NCI-H1105 treated with DMSO at 0.1 percent for 48 hours (cell line): ENCODE data around the gene MRPL10.

Source experiments
- DNase-seq: peaks from one replicate; lab custom pipeline; 2025; lab: John Stamatoyannopoulos, UW

The MRPL10 gene

DNA sequence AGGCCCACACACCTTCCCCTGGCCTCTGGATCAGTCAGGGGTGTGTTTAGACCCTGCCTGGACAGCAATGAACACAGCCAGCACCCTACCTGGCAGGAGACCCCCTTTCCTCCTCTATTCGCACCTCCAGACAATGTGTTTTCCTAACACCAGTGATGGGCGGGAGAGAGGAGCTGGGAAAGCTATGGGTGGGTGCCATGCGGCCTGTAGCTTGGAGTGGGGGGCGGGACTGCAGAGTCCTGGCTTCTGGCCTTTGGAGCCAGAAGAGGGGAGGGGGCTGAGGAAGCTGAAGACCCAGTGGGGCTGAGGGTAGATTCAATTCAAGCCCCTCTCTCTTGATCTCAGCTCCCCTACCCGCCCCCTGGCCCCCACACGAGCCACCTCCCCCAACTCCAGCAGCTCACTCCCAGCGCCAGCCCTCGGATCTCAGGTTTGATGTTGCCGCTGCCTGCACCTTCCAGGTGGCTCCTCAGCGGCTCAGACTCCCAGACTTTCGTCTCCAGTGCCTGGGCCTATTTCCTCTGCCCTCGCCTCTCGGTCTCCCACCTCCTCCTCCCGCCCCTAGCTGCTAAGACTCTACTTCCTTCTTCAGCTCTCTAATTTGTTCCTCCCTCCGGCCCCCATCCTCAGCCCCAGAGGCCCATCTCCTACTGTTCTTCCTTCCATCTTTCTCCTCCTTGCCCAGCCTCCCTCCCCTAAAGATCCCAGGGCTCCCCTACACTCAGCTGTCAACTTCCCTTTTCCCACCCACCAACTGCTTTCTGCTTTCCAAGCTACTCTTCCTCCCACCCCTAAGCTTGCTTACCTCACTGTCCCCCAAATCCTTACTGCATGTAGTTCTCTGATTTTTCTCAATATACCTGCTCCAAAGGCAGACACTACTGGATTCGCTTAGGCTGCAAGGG is 26.5 kb upstream of the MRPL10 start:
- DNase-seq: no peak

DNA sequence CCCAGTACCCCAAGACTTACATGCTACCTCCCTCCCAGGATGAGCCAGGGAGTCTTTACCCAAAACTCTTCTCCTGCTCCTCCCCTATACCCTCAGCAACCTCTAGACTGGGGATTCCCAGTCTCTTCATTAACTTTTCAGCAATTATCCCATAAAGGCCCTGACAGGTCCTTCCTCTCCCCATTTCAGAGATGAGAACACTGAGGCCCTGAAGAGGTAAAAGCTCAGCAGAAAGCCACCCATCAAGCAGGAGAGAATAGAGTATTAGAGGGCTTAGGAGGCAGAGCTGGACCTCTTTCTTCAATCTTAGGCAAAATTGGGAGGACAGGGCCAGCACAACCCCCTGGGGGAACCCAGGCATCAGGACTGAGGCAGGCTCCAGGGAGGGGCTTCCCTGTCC is 25.5 kb upstream of the MRPL10 start:
- DNase-seq: no peak

DNA sequence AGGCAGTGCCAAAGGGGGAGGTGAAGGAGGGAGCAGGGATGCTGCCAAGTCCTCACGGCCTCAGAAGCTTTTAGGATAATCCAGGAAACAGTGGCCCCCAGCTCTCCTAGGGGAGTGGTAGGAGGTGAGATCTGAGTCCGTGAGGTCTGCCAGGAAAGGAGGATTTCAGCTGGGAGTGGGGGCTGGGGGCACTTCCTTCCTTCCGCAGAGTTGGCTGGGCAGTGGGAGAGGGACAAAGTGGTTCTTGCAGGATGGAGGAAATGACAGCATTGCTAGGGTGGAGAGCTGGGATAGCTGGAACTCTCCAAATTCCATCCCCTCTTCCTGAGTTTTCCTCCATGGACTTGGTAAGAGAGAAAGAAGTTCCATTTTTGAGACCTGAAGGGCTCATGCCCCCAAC is 24.4 kb upstream of the MRPL10 start:
- DNase-seq: no peak

DNA sequence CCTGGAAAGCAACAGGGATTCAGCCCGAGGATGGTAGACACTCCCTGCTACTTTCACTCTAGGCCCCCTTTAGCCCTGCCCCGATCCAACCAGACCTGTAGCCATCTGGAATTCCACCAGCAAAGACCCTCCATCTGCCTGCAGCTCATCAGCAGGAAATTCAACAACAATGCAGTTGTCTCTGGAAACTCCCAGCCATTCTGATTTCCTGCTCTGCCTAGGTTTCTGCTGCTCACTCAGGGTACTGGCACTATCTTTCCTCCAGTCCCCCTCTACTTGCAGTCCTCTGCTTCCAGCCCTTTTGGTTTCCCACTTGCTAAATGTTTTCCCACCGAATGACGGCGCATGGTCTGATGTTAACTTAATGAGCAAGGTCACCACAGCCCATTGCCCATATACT is 22.3 kb upstream of the MRPL10 start:
- DNase-seq: no peak

DNA sequence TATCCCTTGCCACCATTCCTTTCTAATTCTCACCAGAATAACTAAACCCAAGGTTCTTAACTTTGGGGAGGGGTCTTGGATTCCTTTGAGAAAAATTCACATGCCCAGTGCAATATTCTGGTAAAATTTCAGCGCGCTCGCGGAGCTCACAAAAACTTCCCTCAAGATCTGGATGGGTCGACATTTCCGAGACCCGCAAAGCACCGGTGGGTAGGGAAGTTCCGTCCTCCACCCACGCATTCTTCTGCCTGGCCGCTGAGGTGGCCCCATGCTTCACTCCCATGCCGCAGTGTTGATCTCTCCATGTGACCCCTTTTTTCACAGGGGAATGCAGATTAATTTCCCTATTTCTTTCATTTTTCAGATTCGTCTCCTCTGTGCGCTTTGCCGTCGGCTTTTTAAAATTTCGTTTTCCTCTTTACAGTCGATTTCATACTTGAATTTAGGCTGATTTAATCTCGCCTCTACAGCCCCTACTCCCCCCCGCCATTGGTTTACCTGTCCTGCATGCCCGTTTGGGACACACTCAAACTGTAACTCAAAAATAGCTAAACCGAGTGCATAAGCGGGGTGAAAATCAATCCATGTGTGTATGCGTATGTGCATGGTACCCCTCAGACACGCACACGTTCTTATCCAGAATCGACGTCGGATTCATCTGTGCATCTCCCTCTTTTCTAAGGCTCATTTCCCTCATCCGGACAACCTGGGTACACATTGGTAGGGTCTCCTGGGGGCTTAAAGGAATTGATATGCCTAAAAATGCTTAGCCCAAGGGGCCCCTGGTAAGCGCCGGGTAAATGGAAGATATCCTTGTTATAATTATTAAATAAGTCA is 21.0 kb upstream of the MRPL10 start:
- DNase-seq: no peak

DNA sequence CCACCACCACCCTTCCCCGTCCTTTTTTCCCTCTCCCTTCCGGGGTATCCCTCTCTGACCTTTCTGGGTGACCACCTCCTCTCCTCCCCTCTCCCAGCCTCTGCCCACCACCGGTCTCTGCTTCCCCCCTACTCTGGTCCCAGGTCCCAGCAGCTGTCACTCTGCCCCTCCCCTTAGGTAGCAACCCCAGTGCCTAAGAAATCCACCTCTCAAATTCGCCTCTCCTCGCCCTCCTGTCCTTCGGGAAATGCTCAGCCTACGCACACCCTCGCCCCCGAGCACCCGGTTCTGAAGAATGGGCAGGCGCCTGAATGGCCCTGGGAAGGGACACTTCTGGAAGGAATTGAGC is 20.4 kb upstream of the MRPL10 start:
- DNase-seq: no peak

DNA sequence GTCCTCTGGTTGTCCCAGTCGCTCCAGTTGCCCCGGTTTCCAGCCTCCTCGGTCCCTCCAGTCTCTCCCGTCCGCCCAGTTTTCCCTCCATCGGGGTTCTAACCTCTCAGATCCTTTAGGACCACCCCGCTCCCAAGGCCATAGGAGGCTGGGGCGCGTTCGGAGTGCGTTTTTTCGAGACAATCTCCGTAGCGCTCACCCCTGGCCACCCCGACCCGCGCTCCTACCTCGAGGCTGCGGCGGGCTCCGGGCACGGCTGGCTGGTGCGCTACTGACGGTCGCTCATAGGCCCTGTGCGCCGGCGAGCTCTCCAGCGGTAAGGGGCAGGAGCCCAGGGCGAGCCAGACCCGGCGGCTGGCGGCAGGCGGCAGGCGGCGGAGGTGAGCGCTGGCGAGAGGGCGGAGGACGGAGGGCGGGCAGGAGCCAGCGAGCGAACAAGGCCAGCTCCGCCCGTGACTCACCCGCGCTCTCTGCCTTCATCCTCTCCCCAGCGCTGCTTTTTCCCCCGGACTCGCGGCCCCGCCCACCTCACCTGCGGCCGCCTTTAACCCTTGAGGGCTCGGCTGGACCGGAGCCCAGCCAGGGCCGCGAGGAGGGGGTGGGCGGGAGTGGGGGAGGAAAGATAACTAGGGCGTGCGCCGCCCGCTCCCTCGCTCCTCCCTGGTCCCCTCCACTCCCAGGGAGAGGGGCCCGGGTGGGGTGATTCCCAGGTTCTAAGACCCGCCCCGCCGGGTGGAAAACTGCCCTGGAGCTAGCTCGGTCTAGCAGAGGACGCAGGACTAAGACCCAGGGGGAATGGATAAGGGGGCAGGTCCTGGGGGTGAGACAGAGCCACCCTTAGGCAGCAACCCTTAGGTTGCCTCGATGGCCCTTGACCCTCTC is 19.6 kb upstream of the MRPL10 start, which contains the start of gene SP6:
TSS of gene SP6 (minus strand) at position 472 of the 882 bp plus-strand sequence. CDS start 2,734 bp downstream, outside the sequence.
- DNase-seq: peak; percentile 81

DNA sequence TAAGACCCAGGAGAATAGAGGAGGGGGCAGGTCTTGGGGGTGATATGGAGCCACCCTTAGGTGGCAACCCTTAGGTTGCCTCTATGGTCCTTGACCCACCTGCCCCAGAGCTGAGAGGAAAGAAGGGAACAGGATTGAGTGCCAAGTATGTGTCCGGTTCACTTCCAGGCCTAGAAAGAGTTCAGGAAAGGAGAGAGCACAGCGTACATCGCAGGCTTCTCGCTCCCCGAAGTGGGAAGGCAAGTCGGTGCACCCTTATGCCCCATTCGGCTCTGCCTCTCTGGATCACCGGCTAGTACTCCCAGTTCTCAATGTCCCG is 19.0 kb upstream of the MRPL10 start:
- peak; percentile 9 for DNase-seq

DNA sequence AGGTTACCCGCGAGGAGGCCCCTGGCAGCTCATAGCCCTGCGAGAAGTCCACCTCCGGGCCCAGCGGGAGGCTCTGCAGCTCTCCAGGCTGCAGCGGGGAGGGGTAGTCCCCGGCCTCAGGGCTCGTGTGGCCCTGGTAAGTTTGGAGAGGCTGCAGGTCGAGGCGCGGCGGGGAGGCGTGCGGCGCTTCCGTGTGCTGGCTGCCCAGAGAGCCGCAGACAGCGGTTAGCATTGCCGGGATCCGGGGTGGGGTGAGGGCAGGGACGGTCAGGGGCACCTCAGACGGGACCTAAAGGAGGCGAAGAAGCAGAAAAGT is 16.8 kb upstream of the MRPL10 start:
- no peak for DNase-seq

DNA sequence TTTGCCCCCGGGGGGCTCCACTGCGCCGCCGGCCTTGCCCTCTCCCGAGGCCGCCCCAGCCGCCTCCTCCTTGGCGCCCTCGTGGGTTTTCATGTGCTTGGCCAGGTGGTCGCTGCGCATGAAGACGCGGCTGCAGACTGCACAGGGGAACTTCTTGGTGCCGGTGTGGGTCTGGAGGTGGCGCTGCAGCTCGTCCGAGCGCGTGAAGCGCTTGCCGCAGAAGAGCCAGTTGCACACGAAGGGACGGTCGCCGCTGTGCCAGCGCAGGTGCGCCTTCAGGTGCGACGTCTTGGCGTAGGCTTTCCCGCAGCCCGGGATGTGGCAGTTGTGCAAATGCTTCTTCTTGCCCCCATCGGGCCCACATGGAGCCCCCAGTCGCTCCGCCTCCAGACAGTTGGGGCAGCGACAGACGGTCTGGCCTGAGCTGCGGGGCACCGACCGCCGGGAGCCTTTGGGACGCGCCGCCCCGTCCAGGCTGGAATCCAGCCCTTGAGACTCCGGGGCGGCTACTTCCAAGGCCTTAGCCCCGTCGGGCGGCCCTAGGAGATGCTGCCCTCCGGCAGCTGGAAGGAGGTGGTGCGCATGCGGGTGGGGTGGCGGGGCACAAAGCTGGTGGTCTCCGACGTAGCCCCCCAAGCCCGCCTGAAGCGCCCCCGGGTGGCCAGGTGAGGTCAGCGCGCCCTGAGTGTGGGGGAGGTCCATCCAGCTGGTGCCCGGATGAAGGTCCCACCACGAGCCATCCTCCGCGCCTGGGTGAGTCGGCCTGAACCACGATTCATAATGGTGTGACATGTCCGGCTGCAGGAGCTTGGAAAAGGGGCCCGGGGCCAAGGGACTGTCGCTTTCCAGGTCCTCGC is 16.2 kb upstream of the MRPL10 start:
- DNase-seq: no peak

DNA sequence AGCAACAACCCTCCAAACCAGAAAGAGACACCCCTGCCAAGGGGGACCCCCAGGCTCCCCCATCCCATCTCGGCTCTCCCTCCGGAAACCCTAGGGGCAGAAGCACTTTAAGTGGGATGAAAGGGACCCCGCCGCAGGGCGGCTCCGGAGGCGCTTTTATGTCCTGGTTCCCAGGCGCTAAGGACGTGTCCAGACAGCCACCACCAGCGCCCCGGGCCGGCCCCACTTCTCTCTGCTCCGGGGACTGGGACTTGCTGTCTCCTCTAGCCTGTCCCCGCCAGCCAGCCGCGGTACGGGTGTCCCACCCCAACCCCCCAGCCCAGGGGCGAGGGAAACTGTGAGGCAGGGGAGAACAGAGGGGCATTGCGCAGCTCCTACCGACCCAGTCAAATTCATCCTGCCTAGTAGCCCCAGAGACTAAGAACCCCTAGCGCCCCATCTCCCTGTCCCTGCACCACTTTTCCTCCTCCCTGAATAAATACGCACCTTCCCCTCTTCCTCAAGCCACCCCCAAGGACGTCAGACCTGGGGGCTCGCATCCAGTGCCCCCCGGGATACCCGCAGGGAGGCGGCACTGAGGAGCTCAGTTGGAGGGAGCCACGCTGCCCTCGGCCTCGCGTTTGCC is 15.5 kb upstream of the MRPL10 start:
- DNase-seq: no peak

DNA sequence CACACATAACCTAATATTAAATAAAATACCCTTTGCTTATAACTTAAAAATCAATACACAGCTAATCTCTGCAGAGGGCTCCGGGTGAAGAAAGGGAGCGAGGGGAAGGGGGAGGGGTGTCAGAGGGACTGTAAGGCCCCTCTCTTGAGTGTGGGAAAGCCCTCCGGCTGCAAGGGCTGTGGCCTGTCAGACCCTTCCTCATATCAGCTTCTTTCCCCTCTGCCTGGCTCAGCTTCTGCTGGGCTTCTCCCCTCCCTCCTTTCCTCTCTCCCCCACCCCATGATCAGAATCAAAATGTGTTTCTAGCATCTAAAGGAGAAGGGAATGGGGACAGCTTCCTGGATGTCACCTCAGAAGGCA is 14.4 kb upstream of the MRPL10 start:
- DNase-seq: no peak

DNA sequence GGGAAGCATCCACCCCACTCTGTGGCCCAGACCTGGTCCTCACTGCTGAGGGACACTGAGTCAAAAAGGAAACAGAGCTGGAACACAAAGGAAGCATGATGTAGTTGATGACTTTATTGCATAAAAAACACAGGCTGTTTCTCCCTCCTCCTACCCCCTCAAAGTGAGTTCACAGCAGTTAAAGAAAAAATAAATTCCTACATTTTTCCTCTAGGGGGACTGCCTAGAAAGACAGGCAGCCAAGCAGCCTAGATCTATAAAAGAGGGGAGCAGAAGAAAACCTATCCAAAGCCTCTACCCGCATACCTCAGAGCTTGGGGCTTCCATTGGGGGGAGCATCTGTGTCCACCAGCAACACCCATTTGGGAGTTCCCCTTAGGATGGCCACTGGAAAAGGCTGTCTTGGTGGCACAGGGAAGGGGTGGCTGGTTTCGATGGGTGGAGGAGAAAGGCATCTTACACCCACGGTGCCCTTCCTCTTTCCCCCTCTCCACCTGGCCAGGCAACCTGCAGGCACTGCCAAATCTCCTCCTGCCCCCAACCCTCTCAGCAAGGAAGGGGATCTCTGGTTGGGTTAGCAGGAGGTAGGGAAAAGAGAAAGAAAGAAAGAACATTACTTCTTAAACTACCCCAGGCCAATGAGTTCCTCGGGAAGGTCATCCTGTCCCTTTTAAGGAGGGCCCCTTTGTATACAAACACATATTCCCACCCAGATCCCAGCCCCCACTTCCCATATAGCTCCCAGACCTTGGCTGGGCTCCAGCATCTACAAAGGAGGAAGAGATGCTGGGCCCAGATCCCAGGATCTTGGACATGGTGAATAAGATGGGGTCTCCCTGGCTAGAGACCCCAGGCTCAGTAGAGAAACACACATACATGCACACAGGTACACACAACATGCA is 13.7 kb upstream of the MRPL10 start:
- DNase-seq: no peak

DNA sequence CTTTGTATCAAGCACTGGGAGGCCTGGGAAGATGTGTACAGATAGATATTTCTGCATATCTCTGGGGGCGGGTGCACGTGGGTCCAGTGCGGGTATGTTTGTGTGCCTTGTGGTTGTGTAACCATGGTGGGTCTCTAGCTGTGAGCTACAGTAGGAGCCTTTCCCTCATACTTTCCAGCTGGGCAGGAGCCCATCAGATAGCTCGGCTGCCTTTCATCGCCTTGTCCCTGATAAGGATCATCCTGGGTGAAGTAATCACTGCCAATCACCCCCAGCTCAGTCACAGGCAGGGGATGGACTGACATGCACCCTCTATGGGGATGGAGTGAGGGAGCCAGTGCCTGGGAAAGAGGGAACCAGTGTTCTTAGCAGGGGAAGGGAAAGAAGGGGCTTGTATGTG is 12.9 kb upstream of the MRPL10 start:
- no peak for DNase-seq

DNA sequence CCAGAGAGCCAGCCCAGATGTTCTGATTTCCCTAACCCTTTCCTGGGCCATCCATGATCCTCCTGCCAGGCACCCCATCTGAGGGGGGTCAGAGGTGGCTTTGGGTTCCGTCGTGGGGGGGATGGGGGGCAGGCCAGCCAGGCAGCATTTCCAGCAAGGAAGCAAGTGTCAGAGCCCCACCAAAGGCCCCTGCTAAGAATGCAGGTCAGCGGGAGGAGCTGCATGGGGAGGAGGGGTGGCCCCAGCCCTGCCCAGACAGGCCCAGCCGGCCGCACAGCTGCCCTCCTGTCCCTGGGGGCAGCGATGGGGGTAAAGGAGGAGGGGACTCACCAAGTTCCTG is 12.0 kb upstream of the MRPL10 start:
- no peak for DNase-seq

DNA sequence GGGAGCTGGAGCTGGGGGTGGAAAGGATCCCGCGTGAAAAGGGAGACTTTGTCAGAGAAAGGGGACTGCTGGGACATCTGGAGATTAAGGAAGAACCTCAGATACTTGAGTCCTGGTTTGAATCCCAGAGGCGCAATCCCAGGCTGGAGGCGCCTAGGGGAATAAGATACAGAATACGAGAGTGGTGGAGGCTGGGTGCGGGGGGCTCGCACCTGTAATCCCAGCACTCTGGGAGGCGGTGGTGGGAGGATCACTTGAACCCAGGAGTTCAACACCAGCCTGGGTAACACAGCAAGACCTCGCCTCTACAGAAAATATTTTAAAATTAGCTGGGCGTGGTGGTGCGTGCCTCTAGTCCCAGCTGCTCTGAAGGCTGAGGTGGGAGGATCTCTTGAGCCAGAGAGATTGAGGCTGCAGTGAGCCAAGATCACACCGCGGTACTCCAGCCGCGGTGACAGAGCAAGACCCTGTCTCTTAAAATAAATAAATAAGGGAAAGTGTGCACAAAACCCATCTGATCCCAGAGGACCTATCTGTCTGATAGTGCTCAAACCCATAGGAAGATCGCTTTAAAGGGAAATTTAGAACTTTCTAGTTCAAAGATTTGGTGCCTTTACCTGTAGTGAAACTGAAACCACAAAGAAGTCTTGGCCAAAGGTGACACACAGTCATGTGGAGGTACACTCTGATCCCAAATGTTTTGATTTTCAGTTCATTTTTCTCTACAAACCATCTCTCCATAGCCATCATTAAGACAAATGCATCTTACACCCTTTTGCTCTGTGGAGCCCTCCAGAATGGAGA is 10.3 kb upstream of the MRPL10 start:
- DNase-seq: no peak

DNA sequence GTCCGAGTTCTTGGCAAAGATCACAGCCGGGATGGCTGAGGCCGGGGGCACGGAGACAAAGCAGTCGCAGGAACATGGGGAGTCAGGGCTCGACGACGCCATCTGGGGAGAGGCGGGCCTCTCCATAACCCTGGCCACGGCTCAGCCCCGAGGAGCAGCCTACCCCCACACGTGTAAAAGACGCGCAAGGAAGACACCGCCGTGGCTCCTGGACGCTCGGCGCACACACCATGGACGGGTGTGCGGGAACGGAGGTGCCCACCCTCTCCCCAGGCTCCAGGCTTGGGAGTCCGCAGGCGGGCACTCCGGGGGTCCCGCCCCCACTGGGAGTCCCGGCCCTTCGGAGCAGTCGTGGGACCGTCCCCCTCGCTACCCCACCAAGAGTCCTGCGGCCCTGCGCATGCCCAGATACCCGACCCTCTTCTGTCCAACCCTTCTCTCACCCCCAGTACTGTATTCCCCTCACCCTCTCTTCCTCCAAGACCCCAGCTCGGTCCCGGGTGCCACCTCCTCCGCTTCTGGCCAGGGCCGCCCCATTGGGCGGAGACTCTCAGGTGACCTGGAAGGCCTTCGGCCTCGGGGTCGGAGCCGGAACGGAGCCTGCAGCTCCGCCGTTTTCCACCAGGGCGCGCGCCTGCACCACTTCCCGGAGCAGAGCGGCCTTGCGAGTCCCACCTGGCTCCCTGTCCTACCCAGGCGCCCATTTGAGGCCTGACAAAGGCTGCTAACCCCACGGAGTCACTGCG is 9.6 kb upstream of the MRPL10 start, which contains the start of gene SCRN2:
TSS of gene SCRN2 (minus strand) at position 532 of the 746 bp plus-strand sequence. CDS start at position 102, 430 bp downstream.
- peak; percentile 84 for DNase-seq

DNA sequence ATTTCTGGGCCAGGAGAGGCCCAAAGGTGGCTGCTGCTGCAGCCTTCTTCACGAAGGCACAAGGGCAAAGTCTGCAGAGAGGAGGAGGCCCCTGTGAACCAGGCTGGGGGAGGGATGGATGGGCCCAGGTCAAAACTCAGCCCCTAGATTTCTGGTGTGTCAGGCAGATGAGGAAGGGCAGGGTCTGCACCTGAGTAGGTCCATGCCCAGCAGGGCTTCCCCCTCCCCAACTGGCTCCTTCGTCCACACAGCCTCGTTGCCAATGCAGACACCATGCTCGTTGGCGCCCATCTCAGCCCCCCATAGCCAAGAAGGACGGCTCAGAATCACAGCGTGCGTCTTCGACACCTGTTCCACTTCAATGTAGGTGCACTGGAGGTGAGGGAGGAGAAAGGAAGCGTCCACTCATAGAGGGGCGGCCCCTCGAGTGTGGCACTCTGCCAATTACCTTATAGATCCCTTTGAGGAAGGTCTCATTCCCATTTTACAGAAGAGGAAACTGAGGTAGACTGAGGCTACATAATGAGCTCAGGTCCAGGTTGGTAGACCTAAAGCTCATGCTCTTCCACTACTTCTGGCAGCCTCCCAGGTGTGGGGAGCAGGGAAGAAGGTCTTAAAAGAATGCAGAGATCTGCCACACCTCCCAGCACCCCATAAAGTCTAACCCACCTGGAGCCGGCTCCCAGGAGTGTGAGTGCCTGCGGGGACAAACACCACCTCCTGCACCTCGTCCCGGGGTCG is 8.8 kb upstream of the MRPL10 start:
- no peak for DNase-seq
